ENCODE results near the gene FOXO1. TPM values are rescaled to one million over a fixed set of nuclear protein-coding genes. Genes with fewer than 3 reads are reported as not detected.

Gene FOXO1
- total and polyA plus RNA-seq, 10 donors = 7.1 to 58.9 (median 47.2) TPM

- 0 to 1% (median 0%) methylated on average over 56 to 67 of the region's 67 CpGs for WGBS, 5 donors
Measured at GRCh38 chr13:40666933-40667621, 636 bp upstream of the FOXO1 start.

DNA sequence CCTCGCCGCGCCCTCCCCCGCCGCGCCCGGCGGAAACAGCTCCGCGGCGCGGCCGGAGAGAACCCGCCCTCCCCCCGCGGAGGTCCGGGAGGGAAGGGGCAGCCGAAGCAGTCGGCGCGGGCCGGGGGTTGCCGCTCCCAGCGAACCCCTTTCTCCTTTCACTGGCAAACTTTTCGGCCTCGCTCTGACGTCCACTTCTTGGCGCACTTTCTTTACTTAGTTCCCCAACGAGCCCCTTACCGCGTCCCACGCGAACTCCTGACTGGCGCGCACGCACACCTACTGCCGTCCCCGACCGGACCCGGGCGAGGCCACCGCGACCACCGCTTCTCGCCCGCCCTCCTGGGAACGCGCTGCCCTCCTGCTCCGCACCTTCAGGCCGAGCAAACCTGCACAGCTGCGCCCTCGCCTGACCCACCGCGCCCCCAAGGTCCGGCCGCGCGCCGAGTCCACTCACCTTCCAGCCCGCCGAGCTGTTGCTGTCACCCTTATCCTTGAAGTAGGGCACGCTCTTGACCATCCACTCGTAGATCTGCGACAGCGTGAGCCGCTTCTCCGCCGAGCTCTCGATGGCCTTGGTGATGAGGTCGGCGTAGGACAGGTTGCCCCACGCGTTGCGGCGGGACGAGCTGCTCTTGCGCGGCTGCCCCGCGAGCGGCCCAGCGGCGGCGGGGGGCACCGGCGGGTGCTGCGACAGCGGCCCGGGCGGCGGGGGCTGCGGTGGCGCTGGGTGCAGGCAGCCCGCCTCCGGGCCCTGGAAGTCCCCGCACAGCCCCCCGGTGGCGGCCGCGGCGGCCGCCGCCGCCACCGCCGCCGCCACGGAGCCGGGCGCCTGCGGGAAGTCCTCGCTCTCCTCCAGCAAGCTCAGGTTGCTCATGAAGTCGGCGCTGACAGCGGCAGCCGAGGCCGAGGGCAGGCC is 1.1 kb downstream of the FOXO1 start:
- TF ChIP-seq POLR2A (IDR thresholded peaks at IDR 0.05) (no peak), POLR2AphosphoS5 (IDR thresholded peaks at IDR 0.05) (peak; percentile 48 to 70 (median 55))
- TF ChIP-seq, protein P1, sequence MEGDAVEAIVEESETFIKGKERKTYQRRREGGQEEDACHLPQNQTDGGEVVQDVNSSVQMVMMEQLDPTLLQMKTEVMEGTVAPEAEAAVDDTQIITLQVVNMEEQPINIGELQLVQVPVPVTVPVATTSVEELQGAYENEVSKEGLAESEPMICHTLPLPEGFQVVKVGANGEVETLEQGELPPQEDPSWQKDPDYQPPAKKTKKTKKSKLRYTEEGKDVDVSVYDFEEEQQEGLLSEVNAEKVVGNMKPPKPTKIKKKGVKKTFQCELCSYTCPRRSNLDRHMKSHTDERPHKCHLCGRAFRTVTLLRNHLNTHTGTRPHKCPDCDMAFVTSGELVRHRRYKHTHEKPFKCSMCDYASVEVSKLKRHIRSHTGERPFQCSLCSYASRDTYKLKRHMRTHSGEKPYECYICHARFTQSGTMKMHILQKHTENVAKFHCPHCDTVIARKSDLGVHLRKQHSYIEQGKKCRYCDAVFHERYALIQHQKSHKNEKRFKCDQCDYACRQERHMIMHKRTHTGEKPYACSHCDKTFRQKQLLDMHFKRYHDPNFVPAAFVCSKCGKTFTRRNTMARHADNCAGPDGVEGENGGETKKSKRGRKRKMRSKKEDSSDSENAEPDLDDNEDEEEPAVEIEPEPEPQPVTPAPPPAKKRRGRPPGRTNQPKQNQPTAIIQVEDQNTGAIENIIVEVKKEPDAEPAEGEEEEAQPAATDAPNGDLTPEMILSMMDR (IDR thresholded peaks at IDR 0.05 in 8 of 11, conservative IDR thresholded peaks at IDR 0.05 in 3 of 11) = peak in 1 of 11 experiments; percentile 12
- 0 to 1% (median 1%) methylated on average over 76 to 117 of the region's 117 CpGs for WGBS, 5 donors
- Histone ChIP-seq H3K27ac (peak overlapping the region; percentile 93 to 100 (median 99)), H3K4me1 (peaks cover 38 to 58% (median 50%) of the 10 kb centered on the region in 6 donors), H3K27me3 (replicated peaks in 1 of 7) (no peaks in the 10 kb centered on the region), H3K4me3 (peak overlapping the region; percentile 80 to 95 (median 88)), H3K36me3 (no peaks in the 10 kb centered on the region), H3K9me3 (no peaks in the 10 kb centered on the region)
- peak; percentile 90 for DNase-seq
- intact Hi-C loops (cut with DNase I; ENCODE audit: low total_unique reads) = no loop called here

More at GRCh38 chr13:40666933-40667621, 636 bp upstream of the FOXO1 start:
- H3K4me3 ChIP-seq = peak overlapping the region; percentile 64 to 95 (median 88)
- DNase-seq = peak; percentile 94
- peak in 2 of 3 donors; percentile 55 to 67 for TF ChIP-seq POLR2AphosphoS5 (IDR thresholded peaks at IDR 0.05)
- TF ChIP-seq, protein P1 (IDR thresholded peaks at IDR 0.05 in 8 of 11, conservative IDR thresholded peaks at IDR 0.05 in 3 of 11) = no peak
- peak in 1 of 3 donors; percentile 6 for TF ChIP-seq POLR2A (IDR thresholded peaks at IDR 0.05)
- no peaks in the 10 kb centered on the region for H3K27me3 ChIP-seq (replicated peaks in 1 of 7)
- no peaks in the 10 kb centered on the region for H3K36me3 ChIP-seq
- intact Hi-C loops (cut with DNase I; ENCODE audit: low total_unique reads) = no loop called here
- H3K9me3 ChIP-seq = no peaks in the 10 kb centered on the region
- H3K4me1 ChIP-seq = peaks cover 23 to 41% (median 34%) of the 10 kb centered on the region in 6 donors
- peak overlapping the region; percentile 93 to 100 (median 99) for H3K27ac ChIP-seq

GRCh38 chr13:40664350-40665125 is 1.9 kb downstream of the FOXO1 start:
- intact Hi-C loops (cut with DNase I; ENCODE audit: low total_unique reads) = no loop called here
- peaks cover 42 to 66% (median 58%) of the 10 kb centered on the region in 6 donors for H3K4me1 ChIP-seq
- peak overlapping the region; percentile 93 to 100 (median 99) for H3K27ac ChIP-seq
- TF ChIP-seq POLR2AphosphoS5 (IDR thresholded peaks at IDR 0.05) = peak; percentile 81 to 94 (median 87)
- TF ChIP-seq, protein P1 (IDR thresholded peaks at IDR 0.05 in 8 of 11, conservative IDR thresholded peaks at IDR 0.05 in 3 of 11) = no peak
- TF ChIP-seq POLR2A (IDR thresholded peaks at IDR 0.05) = peak in 1 of 3 donors; percentile 80
- no peaks in the 10 kb centered on the region for H3K27me3 ChIP-seq (replicated peaks in 1 of 7)
- 0 to 1% (median 0%) methylated on average over 36 to 77 of the region's 77 CpGs for whole genome bisulfite sequencing, 5 donors
- DNase-seq = peak; percentile 95
- no peaks in the 10 kb centered on the region for H3K9me3 ChIP-seq
- no peaks in the 10 kb centered on the region for H3K36me3 ChIP-seq
- H3K4me3 ChIP-seq = peak overlapping the region; percentile 80 to 95 (median 88)
